Lower lobe of right lung (tissue), 2 donors: Measurements from ENCODE around the gene SORL1. TPM values are rescaled to one million over a fixed set of nuclear protein-coding genes. Genes with fewer than 3 reads are reported as not detected.

Experiments
- ATAC-seq, 2 donors: fragments of 200-7000 bp; cut with Tn5 transposase; one replicate each; pipeline ENCODE4 v1.9.1; 2020 to 2022; ENCODE audit warnings: mild to moderate bottlenecking in 2 of 2, moderate library complexity in 2 of 2
- DNase-seq: peaks from one replicate; pipeline ENCODE4 v3.0.0-alpha.2; 2020
- H3K27ac ChIP-seq: fragments of 200-600 bp; one replicate; pipeline ENCODE4 v1.8.0; 2022
- H3K27me3 ChIP-seq: fragments of 200-600 bp; one replicate; pipeline ENCODE4 v1.8.0; 2022; ENCODE audit warnings: low read depth
- H3K36me3 ChIP-seq: fragments of 200-600 bp; one replicate; pipeline ENCODE4 v1.8.0; 2022; ENCODE audit warnings: mild to moderate bottlenecking
- H3K4me1 ChIP-seq: fragments of 200-600 bp; one replicate; pipeline ENCODE4 v1.8.0; 2022
- H3K4me3 ChIP-seq: fragments of 200-600 bp; one replicate; pipeline ENCODE4 v1.8.0; 2022; ENCODE audit warnings: mild to moderate bottlenecking
- H3K9me3 ChIP-seq: fragments of 200-600 bp; one replicate; pipeline ENCODE4 v1.8.0; 2022
- intact Hi-C: fragments of 100-400 bp; cut with DNase I; formaldehyde crosslinking; loops from one replicate; pipeline ENCODE4 v1.11.0; 2022
- total RNA-seq: library from RNA; stranded (reverse); fragmentation: NEBNext Ultra II Directional; extraction: Animal tissue kit (Norgen Biotek cat#: 25700); gene quantifications from one replicate; pipeline ENCODE4 v1.2.1, GENCODE V29; 2021
- TF ChIP-seq, protein P1 (sequence below): fragments of 200-600 bp; IDR thresholded peaks from one replicate; pipeline ENCODE4 v1.8.0; 2022; ENCODE audit warnings: antibody characterized with exemption, mild to moderate bottlenecking
- donor health status: DM: no; HTN: yes; CAD: no; lungs with severe emphysema.

The SORL1 gene
- total RNA-seq, 1 donor from 2014 or later, result 74.0 TPM

DNA sequence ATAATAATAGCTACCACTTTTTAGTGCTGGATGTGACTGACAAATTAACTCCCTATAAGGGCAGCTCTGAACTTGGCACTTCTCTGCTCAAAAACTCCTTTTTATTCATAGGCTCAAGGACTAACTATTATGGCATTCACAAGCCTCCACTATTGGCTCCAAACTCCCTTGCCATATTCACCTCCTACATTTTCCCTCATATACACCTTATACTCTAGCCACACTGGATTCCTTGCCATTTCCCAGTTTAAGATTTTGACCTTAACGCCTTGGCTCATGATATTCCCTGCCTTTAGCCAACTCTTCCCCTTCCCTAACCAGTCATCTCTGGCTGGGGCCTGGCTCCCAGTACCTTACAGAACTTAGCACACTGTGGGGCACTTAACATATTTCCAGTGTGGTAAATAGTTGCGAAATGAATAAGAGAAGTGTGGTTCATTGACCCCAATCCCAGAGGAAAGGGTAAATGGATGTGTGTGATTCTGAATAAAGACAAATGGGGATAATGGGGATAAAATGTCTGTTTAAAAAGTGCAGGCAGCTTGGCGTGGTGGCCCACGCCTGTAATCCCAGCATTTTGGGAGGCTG, 40.0 kb upstream of the SORL1 start:
- no peaks in the 10 kb centered on the region for H3K9me3 ChIP-seq
- no peaks in the 10 kb centered on the region for H3K27me3 ChIP-seq
- DNase-seq, result no peak
- no peak overlapping the region for H3K4me3 ChIP-seq
- peak; percentile 29 to 48 for ATAC-seq
- intact Hi-C loops, result no loop called here
- no peak overlapping the region for H3K27ac ChIP-seq
- no peaks in the 10 kb centered on the region for H3K36me3 ChIP-seq
- peaks cover 19% of the 10 kb centered on the region for H3K4me1 ChIP-seq
- TF ChIP-seq, protein P1, sequence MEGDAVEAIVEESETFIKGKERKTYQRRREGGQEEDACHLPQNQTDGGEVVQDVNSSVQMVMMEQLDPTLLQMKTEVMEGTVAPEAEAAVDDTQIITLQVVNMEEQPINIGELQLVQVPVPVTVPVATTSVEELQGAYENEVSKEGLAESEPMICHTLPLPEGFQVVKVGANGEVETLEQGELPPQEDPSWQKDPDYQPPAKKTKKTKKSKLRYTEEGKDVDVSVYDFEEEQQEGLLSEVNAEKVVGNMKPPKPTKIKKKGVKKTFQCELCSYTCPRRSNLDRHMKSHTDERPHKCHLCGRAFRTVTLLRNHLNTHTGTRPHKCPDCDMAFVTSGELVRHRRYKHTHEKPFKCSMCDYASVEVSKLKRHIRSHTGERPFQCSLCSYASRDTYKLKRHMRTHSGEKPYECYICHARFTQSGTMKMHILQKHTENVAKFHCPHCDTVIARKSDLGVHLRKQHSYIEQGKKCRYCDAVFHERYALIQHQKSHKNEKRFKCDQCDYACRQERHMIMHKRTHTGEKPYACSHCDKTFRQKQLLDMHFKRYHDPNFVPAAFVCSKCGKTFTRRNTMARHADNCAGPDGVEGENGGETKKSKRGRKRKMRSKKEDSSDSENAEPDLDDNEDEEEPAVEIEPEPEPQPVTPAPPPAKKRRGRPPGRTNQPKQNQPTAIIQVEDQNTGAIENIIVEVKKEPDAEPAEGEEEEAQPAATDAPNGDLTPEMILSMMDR, result no peak

- Histone ChIP-seq H3K27ac (no peak overlapping the region), H3K4me1 (peaks cover 27% of the 10 kb centered on the region), H3K4me3 (no peak overlapping the region), H3K36me3 (no peaks in the 10 kb centered on the region), H3K9me3 (no peaks in the 10 kb centered on the region), H3K27me3 (no peaks in the 10 kb centered on the region)
- DNase-seq (no peak), ATAC-seq (no peak)
- TF ChIP-seq, protein P1, result no peak
- intact Hi-C loops, result no loop called here
These were observed 39.3 kb upstream of the SORL1 start for GRCh38 chr11:121412711-121413415.

DNA sequence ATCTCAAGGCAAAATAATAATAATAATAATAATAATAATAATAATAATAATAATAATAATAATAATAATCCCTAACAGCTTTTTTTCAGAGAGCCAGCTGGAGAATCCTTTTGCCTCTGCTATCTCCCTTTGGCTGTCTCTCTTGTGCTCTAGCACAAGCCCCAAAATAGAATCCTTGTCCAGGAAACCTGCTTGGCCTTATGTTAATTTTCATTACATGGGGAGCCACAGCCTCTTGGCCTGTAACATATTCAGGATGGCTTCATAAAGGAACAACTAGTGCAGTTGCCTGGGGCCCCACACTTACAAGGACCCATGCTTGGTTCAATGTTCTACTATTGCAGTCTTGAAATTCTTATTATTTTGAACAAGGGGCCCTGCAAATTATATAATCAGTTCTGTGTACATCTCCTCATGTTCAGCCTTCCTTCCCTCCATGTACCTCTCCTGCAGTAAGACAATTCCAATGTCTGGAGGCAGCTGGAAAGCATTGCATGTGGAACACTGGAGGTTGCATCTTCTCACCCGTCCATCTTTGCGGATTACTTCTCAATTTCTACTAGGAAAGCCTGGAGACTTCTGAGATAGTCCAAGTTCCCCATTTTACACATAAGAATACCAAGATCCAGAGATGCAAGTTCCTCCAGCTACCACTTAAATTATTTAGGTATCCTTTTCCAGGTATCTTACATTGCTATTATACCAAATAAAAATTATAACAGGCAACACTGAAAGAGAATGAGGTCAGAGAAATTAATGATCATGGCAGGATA, 37.8 kb upstream of the SORL1 start:
- no peak overlapping the region for H3K4me3 ChIP-seq
- H3K9me3 ChIP-seq, result no peaks in the 10 kb centered on the region
- TF ChIP-seq, protein P1, result no peak
- H3K36me3 ChIP-seq, result no peaks in the 10 kb centered on the region
- no peaks in the 10 kb centered on the region for H3K27me3 ChIP-seq
- ATAC-seq, result no peak
- no peak for DNase-seq
- H3K4me1 ChIP-seq, result peaks cover 41% of the 10 kb centered on the region
- no peak overlapping the region for H3K27ac ChIP-seq
- intact Hi-C loops, result no loop called here

- DNase-seq (no peak), ATAC-seq (peak in 1 of 2 donors; percentile 34)
- H3K36me3 ChIP-seq, result no peaks in the 10 kb centered on the region
- H3K27ac ChIP-seq, result no peak overlapping the region
- TF ChIP-seq, protein P1, result no peak
- no peaks in the 10 kb centered on the region for H3K9me3 ChIP-seq
- H3K4me3 ChIP-seq, result no peak overlapping the region
- no peaks in the 10 kb centered on the region for H3K27me3 ChIP-seq
- H3K4me1 ChIP-seq, result peaks cover 49% of the 10 kb centered on the region
- intact Hi-C loops, result no loop called here
These were observed 36.3 kb upstream of the SORL1 start for GRCh38 chr11:121415856-121416255.

DNA sequence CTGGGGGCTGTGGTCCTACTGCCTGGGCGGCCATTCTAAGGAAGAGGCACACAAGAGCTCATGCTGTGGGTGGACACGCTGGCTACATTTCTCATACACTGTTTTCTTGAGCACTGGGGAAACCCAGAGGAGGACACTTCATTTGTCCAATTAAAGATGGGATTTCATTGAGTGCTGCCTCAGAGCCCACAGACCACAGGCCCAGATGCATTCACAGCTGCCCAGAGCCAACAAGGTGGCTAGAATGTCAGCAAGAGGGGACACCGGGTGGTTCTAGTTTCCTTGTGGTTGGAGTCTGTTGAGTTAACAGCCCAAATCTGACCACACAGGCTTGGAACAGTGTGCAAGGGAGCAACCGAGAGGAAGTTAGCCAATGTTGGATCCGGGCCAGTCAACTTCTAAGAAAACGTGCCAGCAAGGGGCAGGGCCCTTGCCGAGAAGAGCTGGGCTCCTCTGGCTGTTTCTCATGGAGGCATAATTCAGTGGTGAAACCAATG, 35.0 kb upstream of the SORL1 start:
- Histone ChIP-seq H3K4me3 (no peak overlapping the region), H3K36me3 (no peaks in the 10 kb centered on the region), H3K4me1 (peaks cover 49% of the 10 kb centered on the region), H3K9me3 (no peaks in the 10 kb centered on the region), H3K27me3 (no peaks in the 10 kb centered on the region), H3K27ac (peak overlapping the region; percentile 72)
- ATAC-seq, result peak; percentile 91 to 93
- peak; percentile 90 for DNase-seq
- TF ChIP-seq, protein P1, result no peak
- intact Hi-C loops, result no loop called here
